Astrocyte (in vitro differentiated cells and primary cell): ENCODE results near the gene PADI2. TPM values are rescaled to one million over a fixed set of nuclear protein-coding genes. Genes with fewer than 3 reads are reported as not detected.

ENCODE experiments used
- DNase-seq: peaks from one replicate; pipeline ENCODE4 v3.0.0-alpha.2; 2010; ENCODE audit warnings: low read depth
- FAIRE-seq: peaks from 2 replicates; lab custom pipeline; 2011; peaks lifted over from hg19 to GRCh38; lab: Jason Lieb, UNC
- H2AFZ ChIP-seq: 2 replicates; pipeline ENCODE4 v1.6.0; 2012; ENCODE audit warnings: low read depth, low read length, inconsistent platforms
- H3K27ac ChIP-seq: 2 replicates; pipeline ENCODE4 v1.5.1; 2011; ENCODE audit warnings: low read depth, low read length, inconsistent platforms
- H3K27me3 ChIP-seq: 2 replicates; pipeline ENCODE4 v1.6.0; 2011; ENCODE audit warnings: low read length, inconsistent platforms; ENCODE audit not compliant: insufficient read depth
- H3K36me3 ChIP-seq: 2 replicates; pipeline ENCODE4 v1.5.1; 2011; ENCODE audit warnings: low read length, inconsistent platforms; ENCODE audit not compliant: insufficient read depth
- H3K4me1 ChIP-seq: 2 replicates; pipeline ENCODE4 v1.5.1; 2011; ENCODE audit warnings: low read length, inconsistent platforms; ENCODE audit not compliant: insufficient read depth
- H3K4me2 ChIP-seq: 2 replicates; pipeline ENCODE4 v1.6.0; 2012; ENCODE audit warnings: low read length, inconsistent platforms
- H3K4me3 ChIP-seq: 2 replicates; pipeline ENCODE4 v1.5.1; 2011; ENCODE audit warnings: low read depth, mild to moderate bottlenecking, low read length, inconsistent platforms; ENCODE audit not compliant: insufficient read depth
- H3K79me2 ChIP-seq: 2 replicates; pipeline ENCODE4 v1.6.0; 2012; ENCODE audit warnings: mild to moderate bottlenecking, low read length, inconsistent platforms; ENCODE audit not compliant: insufficient read depth
- H3K9ac ChIP-seq: 2 replicates; pipeline ENCODE4 v1.6.0; 2012; ENCODE audit warnings: mild to moderate bottlenecking, low read length, inconsistent platforms
- H3K9me3 ChIP-seq: 2 replicates; pipeline ENCODE4 v1.5.1; 2012; ENCODE audit warnings: low read depth, mild to moderate bottlenecking, low read length, inconsistent platforms; ENCODE audit not compliant: insufficient read depth
- H4K20me1 ChIP-seq: 2 replicates; pipeline ENCODE4 v1.6.0; 2012; ENCODE audit warnings: low read length, inconsistent platforms; ENCODE audit not compliant: insufficient read depth
- H3K27ac Mint-ChIP-seq: one replicate; pipeline ENCODE4 v1.8.0; 2021; ENCODE audit warnings: mild to moderate bottlenecking, mixed read lengths; ENCODE audit not compliant: unreplicated experiment
- H3K27me3 Mint-ChIP-seq: one replicate; pipeline ENCODE4 v1.8.0; 2021; ENCODE audit warnings: low read depth, mixed read lengths; ENCODE audit not compliant: unreplicated experiment
- H3K36me3 Mint-ChIP-seq: one replicate; pipeline ENCODE4 v1.8.0; 2021; ENCODE audit warnings: low read depth, mixed read lengths; ENCODE audit not compliant: unreplicated experiment
- H3K4me1 Mint-ChIP-seq: one replicate; pipeline ENCODE4 v1.8.0; 2021; ENCODE audit warnings: low read depth, mixed read lengths; ENCODE audit not compliant: unreplicated experiment
- H3K4me3 Mint-ChIP-seq: one replicate; pipeline ENCODE4 v1.8.0; 2021; ENCODE audit warnings: mild to moderate bottlenecking, moderate library complexity, mixed read lengths; ENCODE audit not compliant: unreplicated experiment
- H3K9me3 Mint-ChIP-seq: one replicate; pipeline ENCODE4 v1.8.0; 2021; ENCODE audit warnings: mild to moderate bottlenecking, mixed read lengths; ENCODE audit not compliant: unreplicated experiment
- EZH2 ChIP-seq: IDR thresholded peaks from 2 replicates; pipeline ENCODE4 v1.6.1; 2012; ENCODE audit warnings: mild to moderate bottlenecking, low read length, inconsistent platforms; ENCODE audit not compliant: insufficient read depth
- total RNA-seq: library from RNA; stranded (reverse); gene quantifications from 2 replicates; pipeline ENCODE4 v1.2.1, GENCODE V29; 2021
- TF ChIP-seq, protein P1 (sequence below): IDR thresholded peaks from 2 replicates; pipeline ENCODE4 v1.5.1; 2011; ENCODE audit warnings: low read depth, mild to moderate bottlenecking, inconsistent platforms, low read length, moderate library complexity; ENCODE audit not compliant: insufficient read depth

The PADI2 gene
- total RNA-seq, 1 donor from 2014 or later, result 0.48 TPM

DNA sequence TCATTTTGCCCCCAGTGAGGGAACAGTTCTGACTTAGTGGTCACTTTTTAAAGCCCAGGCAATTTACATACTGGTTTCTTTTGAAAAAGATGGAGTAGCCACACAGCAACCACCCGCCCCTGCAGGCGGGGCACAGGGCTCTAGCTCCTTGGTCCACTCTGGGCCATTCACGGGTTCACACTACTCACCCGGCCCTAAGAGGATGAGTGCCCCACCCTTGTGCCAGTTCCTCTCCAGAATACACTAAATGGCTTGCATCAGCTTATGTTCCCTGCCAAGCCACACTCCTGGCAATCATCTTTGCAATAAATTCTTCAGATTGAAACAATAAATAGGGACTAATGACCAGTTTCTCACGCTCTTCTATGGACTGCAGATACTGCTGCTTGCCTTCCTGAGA, 91.8 kb downstream of the PADI2 start:
- no peaks in the 10 kb centered on the region for H3K9me3 Mint-ChIP-seq
- Histone ChIP-seq H3K4me2 (no peak overlapping the region), H3K36me3 (peaks cover 52% of the 10 kb centered on the region), H3K4me1 (no peaks in the 10 kb centered on the region), H3K9ac (no peak overlapping the region), H3K79me2 (no peaks in the 10 kb centered on the region), H3K4me3 (no peak overlapping the region), H3K27ac (no peak overlapping the region), H3K9me3 (no peaks in the 10 kb centered on the region), H3K27me3 (no peaks in the 10 kb centered on the region), H2AFZ (no peak overlapping the region), H4K20me1 (peaks cover 12% of the 10 kb centered on the region)
- peaks cover 7% of the 10 kb centered on the region for H3K36me3 Mint-ChIP-seq
- TF ChIP-seq, protein P1, sequence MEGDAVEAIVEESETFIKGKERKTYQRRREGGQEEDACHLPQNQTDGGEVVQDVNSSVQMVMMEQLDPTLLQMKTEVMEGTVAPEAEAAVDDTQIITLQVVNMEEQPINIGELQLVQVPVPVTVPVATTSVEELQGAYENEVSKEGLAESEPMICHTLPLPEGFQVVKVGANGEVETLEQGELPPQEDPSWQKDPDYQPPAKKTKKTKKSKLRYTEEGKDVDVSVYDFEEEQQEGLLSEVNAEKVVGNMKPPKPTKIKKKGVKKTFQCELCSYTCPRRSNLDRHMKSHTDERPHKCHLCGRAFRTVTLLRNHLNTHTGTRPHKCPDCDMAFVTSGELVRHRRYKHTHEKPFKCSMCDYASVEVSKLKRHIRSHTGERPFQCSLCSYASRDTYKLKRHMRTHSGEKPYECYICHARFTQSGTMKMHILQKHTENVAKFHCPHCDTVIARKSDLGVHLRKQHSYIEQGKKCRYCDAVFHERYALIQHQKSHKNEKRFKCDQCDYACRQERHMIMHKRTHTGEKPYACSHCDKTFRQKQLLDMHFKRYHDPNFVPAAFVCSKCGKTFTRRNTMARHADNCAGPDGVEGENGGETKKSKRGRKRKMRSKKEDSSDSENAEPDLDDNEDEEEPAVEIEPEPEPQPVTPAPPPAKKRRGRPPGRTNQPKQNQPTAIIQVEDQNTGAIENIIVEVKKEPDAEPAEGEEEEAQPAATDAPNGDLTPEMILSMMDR, result no peak
- TF ChIP-seq EZH2, result no peak
- no peak overlapping the region for H3K27ac Mint-ChIP-seq
- FAIRE-seq (no peak), DNase-seq (no peak)
- H3K4me1 Mint-ChIP-seq, result no peaks in the 10 kb centered on the region
- no peaks in the 10 kb centered on the region for H3K27me3 Mint-ChIP-seq
- H3K4me3 Mint-ChIP-seq, result no peak overlapping the region

DNA sequence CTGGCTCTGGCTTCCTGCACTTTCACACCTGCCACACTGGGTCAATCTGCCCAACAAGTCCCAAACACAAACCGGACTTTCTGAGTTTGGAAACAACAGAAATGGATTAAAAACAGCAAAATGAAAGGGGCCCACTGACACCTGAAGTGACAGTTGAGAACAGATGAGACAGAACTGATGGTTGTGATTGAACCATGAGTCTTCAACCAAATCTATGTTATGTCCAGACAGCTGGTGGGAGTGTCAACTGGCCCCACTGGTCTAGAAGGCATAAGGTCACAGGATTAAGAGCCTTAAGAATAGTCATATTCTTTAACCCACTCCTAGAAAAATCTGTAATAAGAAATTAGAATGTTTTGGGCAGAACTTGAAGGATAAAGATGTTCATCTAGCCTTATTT, 94.5 kb downstream of the PADI2 start:
- H3K9me3 Mint-ChIP-seq, result no peaks in the 10 kb centered on the region
- H3K79me2 ChIP-seq, result no peaks in the 10 kb centered on the region
- no peaks in the 10 kb centered on the region for H3K9me3 ChIP-seq
- no peak overlapping the region for H3K27ac Mint-ChIP-seq
- H4K20me1 ChIP-seq, result peaks cover 13% of the 10 kb centered on the region
- H3K4me1 Mint-ChIP-seq, result peaks cover 4% of the 10 kb centered on the region
- H2AFZ ChIP-seq, result no peak overlapping the region
- no peak for DNase-seq
- no peaks in the 10 kb centered on the region for H3K27me3 ChIP-seq
- FAIRE-seq, result no peak
- no peak overlapping the region for H3K4me2 ChIP-seq
- TF ChIP-seq, protein P1, result no peak
- no peak for TF ChIP-seq EZH2
- H3K27me3 Mint-ChIP-seq, result no peaks in the 10 kb centered on the region
- H3K4me3 Mint-ChIP-seq, result no peak overlapping the region
- no peak overlapping the region for H3K27ac ChIP-seq
- H3K4me3 ChIP-seq, result no peak overlapping the region
- H3K36me3 Mint-ChIP-seq, result peaks cover 18% of the 10 kb centered on the region
- H3K9ac ChIP-seq, result no peak overlapping the region
- H3K4me1 ChIP-seq, result no peaks in the 10 kb centered on the region
- H3K36me3 ChIP-seq, result peaks cover 57% of the 10 kb centered on the region

DNA sequence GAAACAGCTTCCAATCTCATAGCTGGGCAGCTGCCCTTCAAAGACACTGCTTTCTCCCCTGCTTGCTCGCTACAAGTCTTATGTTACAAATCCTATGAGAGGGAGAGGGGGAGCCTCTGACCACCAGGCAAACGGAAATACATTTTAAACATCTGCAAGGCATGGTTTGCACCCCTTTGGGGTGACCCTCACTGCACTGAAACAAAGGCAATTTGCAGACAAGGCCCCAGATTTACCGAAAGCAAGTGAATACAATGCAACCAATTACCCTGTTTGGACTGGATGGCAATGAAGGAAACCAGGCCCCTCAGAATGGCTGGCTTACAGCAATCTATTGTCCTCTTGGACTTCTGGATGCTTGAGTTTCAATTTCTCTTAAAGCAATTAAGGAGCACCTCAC, 95.7 kb downstream of the PADI2 start:
- no peaks in the 10 kb centered on the region for H3K9me3 Mint-ChIP-seq
- Histone ChIP-seq H3K9me3 (no peaks in the 10 kb centered on the region), H3K27ac (no peak overlapping the region), H3K79me2 (no peaks in the 10 kb centered on the region), H4K20me1 (peaks cover 11% of the 10 kb centered on the region), H3K4me3 (no peak overlapping the region), H3K9ac (no peak overlapping the region), H3K4me2 (no peak overlapping the region), H3K4me1 (no peaks in the 10 kb centered on the region), H3K36me3 (peaks cover 63% of the 10 kb centered on the region), H3K27me3 (no peaks in the 10 kb centered on the region), H2AFZ (no peak overlapping the region)
- no peak for FAIRE-seq
- no peak for DNase-seq
- H3K4me1 Mint-ChIP-seq, result peaks cover 4% of the 10 kb centered on the region
- TF ChIP-seq EZH2, result no peak
- TF ChIP-seq, protein P1, result no peak
- H3K27me3 Mint-ChIP-seq, result no peaks in the 10 kb centered on the region
- peaks cover 27% of the 10 kb centered on the region for H3K36me3 Mint-ChIP-seq
- H3K27ac Mint-ChIP-seq, result no peak overlapping the region
- H3K4me3 Mint-ChIP-seq, result no peak overlapping the region
